Measurements from ENCODE around the gene CBL. TPM values are rescaled to one million over a fixed set of nuclear protein-coding genes. Genes with fewer than 3 reads are reported as not detected.

CBL gene
- polyA plus RNA-seq, 12 donors: 11.1 to 16.4 (median 13.5) TPM; not detected in 1

GRCh38 chr11:119266063-119266462 lies 59.9 kb downstream of the CBL start:
- DNase-seq: no peak

GRCh38 chr11:119266517-119267255 lies 60.5 kb downstream of the CBL start:
- DNase-seq: no peak

GRCh38 chr11:119267645-119268044 lies 61.5 kb downstream of the CBL start:
- DNase-seq: no peak

GRCh38 chr11:119273721-119274120 lies 67.6 kb downstream of the CBL start:
- DNase-seq: no peak

GRCh38 chr11:119277660-119278059 lies 71.5 kb downstream of the CBL start:
- DNase-seq: no peak

GRCh38 chr11:119282495-119282894 lies 76.4 kb downstream of the CBL start:
- DNase-seq: no peak

GRCh38 chr11:119284344-119285157 lies 78.4 kb downstream of the CBL start:
- peak; percentile 30 for DNase-seq

GRCh38 chr11:119285431-119285830 lies 79.3 kb downstream of the CBL start:
- no peak for DNase-seq

GRCh38 chr11:119288219-119288618 lies 82.1 kb downstream of the CBL start:
- DNase-seq: no peak

- no peak for DNase-seq
Observed at GRCh38 chr11:119290894-119291497, 84.9 kb downstream of the CBL start.

GRCh38 chr11:119293461-119293860 lies 87.3 kb downstream of the CBL start:
- no peak for DNase-seq

GRCh38 chr11:119295178-119295577 lies 89.0 kb downstream of the CBL start:
- DNase-seq: no peak

- DNase-seq: no peak
Observed at GRCh38 chr11:119297938-119298337, 91.8 kb downstream of the CBL start.

- DNase-seq: peak; percentile 56
Observed at GRCh38 chr11:119298726-119299125, 92.6 kb downstream of the CBL start.

GRCh38 chr11:119299416-119299815 lies 93.3 kb downstream of the CBL start:
- DNase-seq: no peak

GRCh38 chr11:119300198-119300964 lies 94.2 kb downstream of the CBL start:
- DNase-seq: no peak

GRCh38 chr11:119303227-119303718 lies 97.1 kb downstream of the CBL start:
- DNase-seq: no peak

- DNase-seq: no peak
Observed at GRCh38 chr11:119305556-119306372, 99.6 kb downstream of the CBL start.

GRCh38 chr11:119306373-119306890 lies 100.3 kb downstream of the CBL start:
- DNase-seq: no peak

GRCh38 chr11:119307219-119307618 lies 101.1 kb downstream of the CBL start:
- no peak for DNase-seq

- no peak for DNase-seq
Observed at GRCh38 chr11:119307974-119308373, 101.8 kb downstream of the CBL start.

Measured in muscle of arm (tissue), 12 donors.